ENCODE results near the gene SFN. TPM values are rescaled to one million over a fixed set of nuclear protein-coding genes. Genes with fewer than 3 reads are reported as not detected.
"Not testable (repeated sequence)": the region's sequence is repeated elsewhere in the genome, so short reads cannot be mapped to it uniquely, and the experiment has no call there.

Gene SFN
- total and polyA plus RNA-seq, 2 donors (not counting 1 experiment from before 2014, with no cell fraction given): 0.09 to 0.34 TPM

GRCh38 chr1:26879793-26880192 lies 16.8 kb downstream of the SFN start:
- Histone ChIP-seq H3K4me1 (ENCODE audit: control insufficient read depth in 2 of 2, insufficient read depth in 2 of 2, low read length in 2 of 2) (peaks cover 0 to 3% of the 10 kb centered on the region in 2 donors), H2AFZ (ENCODE audit: insufficient read depth, low read depth, low read length, poor library complexity, severe bottlenecking) (no peak overlapping the region), H3K4me3 (ENCODE audit: control extremely low read depth in 1 of 5, extremely low read depth in 1 of 5, insufficient read depth in 1 of 5, low read depth in 2 of 5, low read length in 4 of 5) (no peak overlapping the region), H3K36me3 (replicated peaks in 1 of 2; ENCODE audit: control extremely low read depth in 1 of 2, control insufficient read depth in 1 of 2, extremely low read depth in 1 of 2, insufficient read depth in 2 of 2, low read length in 1 of 2) (peaks cover 23 to 70% of the 10 kb centered on the region in 2 experiments), H3K27ac (ENCODE audit: low read length in 2 of 2) (no peak overlapping the region), H3K79me2 (ENCODE audit: control insufficient read depth, insufficient read depth, low read length) (peaks cover 24% of the 10 kb centered on the region), H3K9ac (ENCODE audit: low read length) (no peak overlapping the region), H3K9me3 (ENCODE audit: control extremely low read depth in 1 of 3, control insufficient read depth in 2 of 3, insufficient read depth in 1 of 3, low read length in 2 of 3) (no peaks in the 10 kb centered on the region), H3K27me3 (replicated peaks in 1 of 4; ENCODE audit: control extremely low read depth in 1 of 4, control insufficient read depth in 3 of 4, insufficient read depth in 4 of 4, low read length in 3 of 4) (no peaks in the 10 kb centered on the region), H4K20me1 (ENCODE audit: control insufficient read depth, insufficient read depth, low read length, poor library complexity, severe bottlenecking) (peaks cover 16% of the 10 kb centered on the region), H3K4me2 (replicated peaks; ENCODE audit: low read depth, low read length, poor library complexity, severe bottlenecking) (no peak overlapping the region)
- WGBS (ENCODE audit: insufficient coverage): 100% methylated on average over 2 of the region's 4 CpGs
- Mint-ChIP-seq H3K27ac (no peak overlapping the region), H3K9me3 (ENCODE audit: insufficient read depth) (no peaks in the 10 kb centered on the region), H3K4me3 (no peak overlapping the region), H3K27me3 (no peaks in the 10 kb centered on the region), H3K4me1 (peaks cover 3% of the 10 kb centered on the region)
- intact Hi-C loops (cut with micrococcal nuclease): loop anchor here (2.0 kb wide), 1 partner anchor 59 kb away; no protein-coding TSS in a partner anchor
- DNase-seq (no peak), ATAC-seq (ENCODE audit: low read depth) (no peak)
- CTCF ChIA-PET: interaction anchor here (0.6 to 7.3 kb wide), 11 partner anchors 13 to 657 kb away, joined by 3 to 79 read pairs (median 11); no protein-coding TSS in a partner anchor
- TF ChIP-seq EZH2 (IDR thresholded peaks at IDR 0.05; ENCODE audit: borderline replicate concordance, insufficient read depth, low read depth, low read length, poor library complexity, severe bottlenecking) (no peak), CTCF (IDR thresholded peaks at IDR 0.05) (no peak)
- POLR2A ChIA-PET: no interaction called here

GRCh38 chr1:26881611-26882010 lies 18.7 kb downstream of the SFN start:
- peaks cover 16% of the 10 kb centered on the region for H4K20me1 ChIP-seq (ENCODE audit: control insufficient read depth, insufficient read depth, low read length, poor library complexity, severe bottlenecking)
- CTCF ChIA-PET: interaction anchor here (0.8 to 7.3 kb wide), 12 partner anchors 9 to 279 kb away, joined by 3 to 79 read pairs (median 4); partner anchors contain the start of gene GPN2
- H3K4me1 ChIP-seq (ENCODE audit: control insufficient read depth in 2 of 2, insufficient read depth in 2 of 2, low read length in 2 of 2); H3K4me3 ChIP-seq (ENCODE audit: control extremely low read depth in 1 of 5, extremely low read depth in 1 of 5, insufficient read depth in 1 of 5, low read depth in 2 of 5, low read length in 4 of 5); POLR2A ChIA-PET; ATAC-seq (ENCODE audit: low read depth); H3K9ac ChIP-seq (ENCODE audit: low read length); H3K4me3 Mint-ChIP-seq; H3K4me2 ChIP-seq (replicated peaks; ENCODE audit: low read depth, low read length, poor library complexity, severe bottlenecking); H3K27me3 ChIP-seq (replicated peaks in 1 of 4; ENCODE audit: control extremely low read depth in 1 of 4, control insufficient read depth in 3 of 4, insufficient read depth in 4 of 4, low read length in 3 of 4); H3K27ac Mint-ChIP-seq; DNase-seq; H3K4me1 Mint-ChIP-seq; H3K27me3 Mint-ChIP-seq; H3K27ac ChIP-seq (ENCODE audit: low read length in 2 of 2); H3K9me3 ChIP-seq (ENCODE audit: control extremely low read depth in 1 of 3, control insufficient read depth in 2 of 3, insufficient read depth in 1 of 3, low read length in 2 of 3); H2AFZ ChIP-seq (ENCODE audit: insufficient read depth, low read depth, low read length, poor library complexity, severe bottlenecking); H3K9me3 Mint-ChIP-seq (ENCODE audit: insufficient read depth); intact Hi-C loops (cut with micrococcal nuclease): not testable (repeated sequence)
- peaks cover 24 to 77% of the 10 kb centered on the region in 2 experiments for H3K36me3 ChIP-seq (replicated peaks in 1 of 2; ENCODE audit: control extremely low read depth in 1 of 2, control insufficient read depth in 1 of 2, extremely low read depth in 1 of 2, insufficient read depth in 2 of 2, low read length in 1 of 2)
- H3K79me2 ChIP-seq (ENCODE audit: control insufficient read depth, insufficient read depth, low read length): peaks cover 37% of the 10 kb centered on the region
- WGBS (ENCODE audit: insufficient coverage): 100% methylated on average over 5 of the region's 6 CpGs
